Small intestine (tissue), 7 donors: ENCODE measurements around the gene AKT3. TPM values are rescaled to one million over a fixed set of nuclear protein-coding genes. Genes with fewer than 3 reads are reported as not detected.
A peak's percentile ranks its signal among the peaks of the same experiment; 100 is the strongest.
"Not testable (repeated sequence)": the region's sequence is repeated elsewhere in the genome, so short reads cannot be mapped to it uniquely, and the experiment has no call there.

ENCODE experiments used
- DNase-seq, 2 donors: peaks; one replicate each; pipeline versions ENCODE4 v3.0.0 to v3.0.0-alpha.2; 2013
- FAIRE-seq: peaks from 2 replicates; lab custom pipeline; 2012; peaks lifted over from hg19 to GRCh38; lab: Jason Lieb, UNC
- H3K27ac ChIP-seq, 3 donors: one replicate each; pipeline ENCODE4 v1.5.1; 2013; ENCODE audit warnings: low read length in 2 of 3, mild to moderate bottlenecking in 2 of 3, control low read depth in 1 of 3, inconsistent platforms in 1 of 3, low read depth in 1 of 3, moderate library complexity in 1 of 3
- H3K27me3 ChIP-seq, 3 donors: one replicate each; pipeline ENCODE4 v1.6.1; 2013; ENCODE audit warnings: low read length in 3 of 3, inconsistent platforms in 1 of 3; ENCODE audit not compliant: control insufficient read depth in 3 of 3, insufficient read depth in 3 of 3
- H3K36me3 ChIP-seq, 3 donors: one replicate each; pipeline ENCODE4 v1.6.1; 2013; ENCODE audit warnings: low read length in 3 of 3, inconsistent platforms in 1 of 3, low read depth in 1 of 3, mild to moderate bottlenecking in 1 of 3, moderate library complexity in 1 of 3; ENCODE audit not compliant: control insufficient read depth in 3 of 3, insufficient read depth in 2 of 3
- H3K4me1 ChIP-seq, 3 donors: one replicate each; pipeline ENCODE4 v1.6.1; 2013; ENCODE audit warnings: low read length in 2 of 3, inconsistent platforms in 1 of 3, low read depth in 1 of 3, mild to moderate bottlenecking in 1 of 3, moderate library complexity in 1 of 3; ENCODE audit not compliant: control insufficient read depth in 3 of 3, insufficient read depth in 2 of 3
- H3K4me3 ChIP-seq, 3 donors: one replicate each; pipeline ENCODE4 v1.5.1; 2013; ENCODE audit warnings: low read length in 3 of 3, control low read depth in 1 of 3, inconsistent platforms in 1 of 3, low read depth in 1 of 3, mild to moderate bottlenecking in 1 of 3, moderate library complexity in 1 of 3
- H3K9me3 ChIP-seq, 2 donors: one replicate each; pipeline ENCODE4 v1.6.1; 2013; ENCODE audit warnings: low read depth in 1 of 2, low read length in 1 of 2; ENCODE audit not compliant: control insufficient read depth in 2 of 2, insufficient read depth in 1 of 2
- WGBS, 3 donors: extraction: QIAGEN DNeasy Blood & Tissue Kit; methylation state at CpG; one replicate each; pipeline ENCODE4 v1.1.7; 2013; 5-methylcytosine and 5-hydroxymethylcytosine counted together
- polyA plus RNA-seq, 4 donors: library from polyadenylated mRNA; stranded (reverse) in 3 of 4; unstranded in 1 of 4; fragments of 200-250 nt in 3 of 4; fragments of 120-200 nt in 1 of 4; gene quantifications; one replicate each; pipeline versions ENCODE4 v1.2.1 to v1.2.3, GENCODE V29; 2013
- donor health status: healthy with polysubstance abuse.
- donor health status: control.
- donor health status: control.
- donor health status: Bipolar disorder and iron deficiency.
- donor health status: healthy.

AKT3 gene
- polyA plus RNA-seq, 4 donors, result 0.45 to 8.6 (median 3.6) TPM

DNA sequence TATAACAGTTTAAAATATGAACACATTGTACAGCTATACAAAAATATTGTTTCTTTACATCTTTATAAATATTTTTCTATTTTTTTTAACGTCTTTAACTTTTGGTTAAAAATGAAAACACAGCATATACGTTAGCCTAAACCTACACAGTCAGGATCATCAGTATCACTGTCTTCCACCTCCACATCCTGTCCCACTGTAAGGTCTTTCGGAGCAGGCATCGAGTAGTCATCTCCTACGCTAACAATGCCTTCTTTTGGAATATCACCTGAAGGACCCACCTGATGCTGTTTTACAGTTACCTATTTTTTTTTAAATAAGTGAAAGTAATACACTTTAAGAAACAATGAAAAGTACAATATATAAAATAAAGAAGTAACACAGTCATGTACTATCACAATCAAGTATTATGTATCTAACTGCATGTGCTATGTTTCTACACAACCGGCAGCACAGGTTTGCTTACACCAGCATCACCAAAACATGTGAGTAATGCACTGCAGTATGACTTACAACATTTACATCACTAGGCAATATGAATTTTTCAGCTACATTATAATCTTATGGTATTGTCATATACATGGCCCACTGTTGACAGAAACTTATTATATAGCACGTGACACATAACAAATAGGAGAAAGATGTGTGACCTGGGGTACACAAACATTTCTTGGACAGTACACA lies 254.4 kb downstream of the AKT3 start:
- DNase-seq, result peak in 1 of 2 donors; percentile 9
- Histone ChIP-seq H3K36me3 (no peaks in the 10 kb centered on the region), H3K4me1 (peaks cover 0 to 5% (median 0%) of the 10 kb centered on the region in 3 donors), H3K27me3 (no peaks in the 10 kb centered on the region), H3K9me3 (no peaks in the 10 kb centered on the region), H3K4me3 (no peak overlapping the region), H3K27ac (peak overlapping the region in 1 of 3 donors; percentile 32)
- FAIRE-seq, result peak; percentile 75
- WGBS, 3 donors, result 68 to 80% (median 78%) methylated on average over 7 of the region's 7 CpGs

DNA sequence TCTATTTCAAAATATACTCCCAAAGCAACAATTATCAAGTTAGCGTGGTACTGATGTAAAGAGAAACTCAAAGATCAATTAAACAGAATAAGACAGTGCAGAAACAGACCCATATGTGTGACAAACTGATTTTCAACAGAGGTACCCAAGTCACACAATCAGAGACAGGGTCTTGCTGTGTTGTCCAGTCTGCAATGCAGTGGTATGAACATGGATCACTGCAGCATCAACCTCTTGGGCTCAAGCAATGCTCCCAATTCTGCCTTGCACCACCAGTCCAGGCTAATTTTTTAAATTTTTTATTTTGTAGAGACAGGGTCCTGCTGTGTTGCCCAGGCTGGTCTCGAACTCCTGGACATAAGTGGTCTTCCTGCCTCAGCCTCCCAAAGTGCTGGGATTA lies 255.6 kb downstream of the AKT3 start:
- no peak for FAIRE-seq
- Histone ChIP-seq H3K27me3 (no peaks in the 10 kb centered on the region), H3K4me1 (peaks cover 0 to 5% (median 0%) of the 10 kb centered on the region in 3 donors), H3K9me3 (no peaks in the 10 kb centered on the region), H3K36me3 (no peaks in the 10 kb centered on the region), H3K4me3 (no peak overlapping the region), H3K27ac (peak overlapping the region in 1 of 3 donors; percentile 8)
- 48 to 92% (median 78%) methylated on average over 2 of the region's 2 CpGs for WGBS, 3 donors
- DNase-seq, result no peak

DNA sequence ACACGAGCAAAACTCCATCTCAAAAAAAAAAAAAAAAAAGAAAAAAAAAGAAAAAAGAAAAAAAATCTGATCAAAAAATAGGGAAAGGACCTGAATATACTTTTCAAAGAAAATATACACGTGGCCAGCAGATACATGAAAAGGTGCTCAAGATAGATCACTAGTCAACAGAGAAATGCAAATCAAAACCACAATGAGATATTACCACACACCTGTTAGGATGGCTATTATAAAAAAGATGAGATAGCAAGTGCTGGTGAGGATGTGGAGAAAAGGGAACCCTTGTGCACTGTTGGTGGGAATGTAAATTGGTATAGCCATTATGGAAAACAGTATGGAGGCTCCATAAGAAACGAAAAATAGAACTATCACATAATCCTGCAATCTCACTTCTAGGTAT lies 260.8 kb downstream of the AKT3 start:
- FAIRE-seq, H3K4me3 ChIP-seq, DNase-seq, H3K36me3 ChIP-seq, H3K27ac ChIP-seq, H3K9me3 ChIP-seq, H3K4me1 ChIP-seq, H3K27me3 ChIP-seq: not testable (repeated sequence)
- WGBS, 3 donors, result 54 to 79% (median 66%) methylated on average over 3 of the region's 3 CpGs

DNA sequence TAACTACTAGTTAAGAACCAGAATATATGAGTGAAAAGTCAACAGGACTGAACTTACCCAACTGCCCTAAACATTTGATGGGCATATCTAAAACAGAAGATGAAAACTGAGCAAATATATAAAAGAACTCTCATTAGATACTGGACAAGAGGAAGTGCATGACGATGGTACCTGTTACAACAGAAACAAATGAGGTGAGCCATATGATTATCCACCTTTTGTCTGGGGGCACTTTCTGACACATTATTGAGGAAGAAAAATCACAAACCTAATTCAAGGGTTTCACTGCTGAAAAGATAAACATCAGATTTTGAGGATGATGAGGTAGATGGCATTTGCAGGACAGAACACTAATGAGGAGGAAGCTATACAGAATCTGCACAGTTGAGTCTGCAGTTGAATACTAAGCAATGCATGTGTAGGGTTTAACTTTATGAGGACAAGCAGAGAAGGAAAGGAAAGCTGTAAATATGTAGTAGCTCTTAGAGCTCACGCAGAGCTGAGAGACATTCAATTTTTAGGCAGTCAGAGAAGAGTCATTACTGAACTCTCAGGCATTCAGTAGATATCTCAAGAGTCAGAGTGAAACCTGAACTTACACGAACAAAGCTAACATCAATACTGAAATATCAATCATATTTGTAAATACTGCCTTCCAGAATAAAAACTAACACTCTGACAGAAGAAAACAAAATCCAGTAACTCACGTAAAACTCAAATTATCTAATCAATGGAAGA lies 262.1 kb downstream of the AKT3 start:
- no peak for FAIRE-seq
- WGBS, 3 donors, result 64 to 71% (median 66%) methylated on average over 4 of the region's 4 CpGs
- Histone ChIP-seq H3K4me1 (no peaks in the 10 kb centered on the region), H3K36me3 (no peaks in the 10 kb centered on the region), H3K9me3 (peaks cover 0 to 4% of the 10 kb centered on the region in 2 donors), H3K27me3 (no peaks in the 10 kb centered on the region), H3K27ac (no peak overlapping the region), H3K4me3 (no peak overlapping the region)
- no peak for DNase-seq

DNA sequence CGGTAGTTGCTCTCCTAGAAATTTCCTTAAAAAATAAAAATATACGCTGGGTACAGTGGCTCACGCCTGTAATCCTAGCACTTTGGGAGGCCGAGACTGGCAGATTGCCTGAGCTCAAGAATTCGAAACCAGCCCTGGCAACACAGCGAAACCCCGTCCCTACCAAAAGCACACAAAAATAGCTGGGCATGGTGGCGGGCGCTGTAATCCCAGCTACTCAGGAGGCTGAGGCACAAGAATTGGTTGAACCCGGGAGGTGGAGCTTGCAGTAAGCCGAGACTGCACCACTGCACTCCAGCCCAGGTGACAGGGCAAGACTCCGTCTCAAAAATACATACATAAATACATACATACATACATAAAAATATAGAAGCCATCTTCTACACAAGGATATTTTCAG lies 262.8 kb downstream of the AKT3 start:
- H3K4me3 ChIP-seq, result no peak overlapping the region
- H3K27ac ChIP-seq, result no peak overlapping the region
- H3K4me1 ChIP-seq, result no peaks in the 10 kb centered on the region
- 90 to 95% (median 90%) methylated on average over 12 of the region's 12 CpGs for WGBS, 3 donors
- DNase-seq (no peak), FAIRE-seq (no peak)
- no peaks in the 10 kb centered on the region for H3K36me3 ChIP-seq
- H3K27me3 ChIP-seq, result no peaks in the 10 kb centered on the region
- peaks cover 0 to 4% of the 10 kb centered on the region in 2 donors for H3K9me3 ChIP-seq

DNA sequence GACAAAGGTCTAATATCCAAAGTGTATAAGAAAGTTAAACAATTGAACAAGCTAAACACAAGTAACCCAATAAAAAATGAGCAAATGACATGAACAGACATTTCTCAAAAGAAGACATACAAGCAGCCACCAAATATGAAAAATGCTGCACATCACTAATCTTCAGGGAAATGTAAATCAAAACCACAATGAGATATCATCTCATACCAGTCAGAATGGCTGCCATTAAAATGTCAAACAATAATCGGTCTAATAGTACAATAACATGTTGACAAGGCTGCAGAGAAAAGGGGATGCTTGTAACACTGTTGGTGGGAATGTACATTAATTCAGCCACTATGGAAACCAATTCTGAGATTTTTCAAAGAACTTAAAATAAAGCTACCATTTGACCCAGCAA lies 264.1 kb downstream of the AKT3 start:
- Histone ChIP-seq H3K27me3 (no peaks in the 10 kb centered on the region), H3K36me3 (no peaks in the 10 kb centered on the region), H3K4me3 (no peak overlapping the region), H3K9me3 (peaks cover 0 to 7% of the 10 kb centered on the region in 2 donors), H3K27ac (no peak overlapping the region), H3K4me1 (no peaks in the 10 kb centered on the region)
- DNase-seq (no peak), FAIRE-seq (no peak)
- 82 to 96% (median 95%) methylated on average over 1 of the region's 1 CpG for WGBS, 3 donors

GRCh38 chr1:243582326-243582725 lies 267.7 kb downstream of the AKT3 start:
- FAIRE-seq (no peak), DNase-seq (no peak)
- Histone ChIP-seq H3K4me1 (no peaks in the 10 kb centered on the region), H3K27ac (no peak overlapping the region), H3K4me3 (no peak overlapping the region), H3K36me3 (no peaks in the 10 kb centered on the region), H3K9me3 (peaks cover 0 to 12% of the 10 kb centered on the region in 2 donors), H3K27me3 (no peaks in the 10 kb centered on the region)
- WGBS, 3 donors, result 85 to 95% (median 89%) methylated on average over 1 of the region's 1 CpG

GRCh38 chr1:243580984-243581383 lies 269.1 kb downstream of the AKT3 start:
- peaks cover 0 to 13% of the 10 kb centered on the region in 2 donors for H3K9me3 ChIP-seq
- DNase-seq (no peak), FAIRE-seq (no peak)
- H3K27me3 ChIP-seq, result no peaks in the 10 kb centered on the region
- H3K36me3 ChIP-seq, result no peaks in the 10 kb centered on the region
- H3K4me1 ChIP-seq, result no peaks in the 10 kb centered on the region
- H3K27ac ChIP-seq, result no peak overlapping the region
- no peak overlapping the region for H3K4me3 ChIP-seq
- WGBS, 3 donors, result 31 to 85% (median 57%) methylated on average over 1 of the region's 1 CpG
